OCI-LY3 (cell line): Measurements from ENCODE around the gene UPF1.

Source experiments
- H2AFZ ChIP-seq: fragments of 200-600, 300-600 bp; shearing (Covaris generic); 2 replicates; pipeline ENCODE4 v1.6.0; 2014; ENCODE audit warnings: antibody characterized with exemption, low read depth, low read length
- H3K27ac ChIP-seq: fragments of 200-600, 300-600 bp; sonication (generic); 2 replicates; pipeline ENCODE4 v1.5.1; 2014; ENCODE audit warnings: mild to moderate bottlenecking, low read length, moderate library complexity, mixed read lengths
- H3K27me3 ChIP-seq: fragments of 200-600, 300-600 bp; sonication (generic); 2 replicates; pipeline ENCODE4 v1.6.1; 2014; ENCODE audit warnings: low read depth, low read length, mixed read lengths
- H3K36me3 ChIP-seq: fragments of 200-600, 300-600 bp; sonication (generic); replicated peaks from 2 replicates; pipeline ENCODE3; 2014; ENCODE audit warnings: low read depth, low read length, mixed read lengths
- H3K4me1 ChIP-seq: fragments of 300-600, 200-600 bp; sonication (generic); 2 replicates; pipeline ENCODE4 v1.6.1; 2014; ENCODE audit warnings: low read length, mixed read lengths
- H3K4me2 ChIP-seq: fragments of 200-600, 300-600 bp; sonication (generic); 2 replicates; pipeline ENCODE4 v1.6.1; 2014; ENCODE audit warnings: low read length, mixed read lengths
- H3K4me3 ChIP-seq: fragments of 300-600, 200-600 bp; sonication (generic); 2 replicates; pipeline ENCODE4 v1.5.1; 2014; ENCODE audit warnings: antibody characterized with exemption, mild to moderate bottlenecking, low read length, moderate library complexity
- H3K79me2 ChIP-seq: fragments of 300-600, 200-600 bp; shearing (Covaris generic); 2 replicates; pipeline ENCODE4 v1.6.1; 2014; ENCODE audit warnings: mild to moderate bottlenecking, low read length, mixed read lengths
- H3K9ac ChIP-seq: fragments of 300-600, 200-600 bp; shearing (Covaris generic); 2 replicates; pipeline ENCODE4 v1.6.0; 2014; ENCODE audit warnings: mild to moderate bottlenecking, low read length, moderate library complexity
- H3K9me3 ChIP-seq: fragments of 200-600, 300-600 bp; shearing (Covaris generic); 2 replicates; pipeline ENCODE4 v1.6.1; 2014; ENCODE audit warnings: low read length, mixed read lengths; ENCODE audit not compliant: insufficient read depth
- H4K20me1 ChIP-seq: fragments of 200-600, 300-600 bp; sonication (generic); 2 replicates; pipeline ENCODE4 v1.6.1; 2016; ENCODE audit warnings: low read length, mixed read lengths; ENCODE audit not compliant: insufficient read depth
- CTCF ChIP-seq: fragments of 200-600, 300-600 bp; sonication (generic); IDR thresholded peaks from 2 replicates; pipeline ENCODE4 v1.5.1; 2014; ENCODE audit warnings: antibody characterized with exemption, low read length, low read depth
- EZH2phosphoT487 ChIP-seq: fragments of 200-600 bp; shearing (Covaris generic); IDR thresholded peaks from 2 replicates; pipeline ENCODE4 v1.6.1; 2018; ENCODE audit warnings: antibody characterized with exemption, mixed run types, low read depth

UPF1 gene

GRCh38 chr19:18785179-18786124 is 46.3 kb upstream of the UPF1 start:
- Histone ChIP-seq H2AFZ (no peak overlapping the region), H3K9ac (no peak overlapping the region), H3K79me2 (no peaks in the 10 kb centered on the region), H3K27ac (no peak overlapping the region), H3K4me3 (no peak overlapping the region), H3K36me3 (no peaks in the 10 kb centered on the region), H3K4me1 (peaks cover 20% of the 10 kb centered on the region), H4K20me1 (no peaks in the 10 kb centered on the region), H3K9me3 (no peaks in the 10 kb centered on the region), H3K4me2 (no peak overlapping the region), H3K27me3 (peaks cover 7% of the 10 kb centered on the region)
- TF ChIP-seq CTCF (no peak), EZH2phosphoT487 (no peak)

GRCh38 chr19:18788529-18789421 is 43.0 kb upstream of the UPF1 start:
- no peak for TF ChIP-seq CTCF
- TF ChIP-seq EZH2phosphoT487 = no peak
- no peaks in the 10 kb centered on the region for H3K9me3 ChIP-seq
- H3K4me3 ChIP-seq = peak overlapping the region; percentile 75
- no peak overlapping the region for H2AFZ ChIP-seq
- no peak overlapping the region for H3K27ac ChIP-seq
- peaks cover 34% of the 10 kb centered on the region for H3K27me3 ChIP-seq
- H3K36me3 ChIP-seq = no peaks in the 10 kb centered on the region
- peaks cover 31% of the 10 kb centered on the region for H3K4me1 ChIP-seq
- H4K20me1 ChIP-seq = no peaks in the 10 kb centered on the region
- no peaks in the 10 kb centered on the region for H3K79me2 ChIP-seq
- no peak overlapping the region for H3K9ac ChIP-seq
- H3K4me2 ChIP-seq = peak overlapping the region; percentile 88

GRCh38 chr19:18789422-18789869 is 42.3 kb upstream of the UPF1 start:
- peak overlapping the region; percentile 75 for H3K4me3 ChIP-seq
- peak overlapping the region; percentile 88 for H3K4me2 ChIP-seq
- no peaks in the 10 kb centered on the region for H4K20me1 ChIP-seq

More at GRCh38 chr19:18789422-18789869, 42.3 kb upstream of the UPF1 start:
- H3K4me1 ChIP-seq = peaks cover 31% of the 10 kb centered on the region
- H3K27me3 ChIP-seq = peaks cover 37% of the 10 kb centered on the region
- H3K9me3 ChIP-seq = no peaks in the 10 kb centered on the region
- H3K79me2 ChIP-seq = no peaks in the 10 kb centered on the region
- no peak overlapping the region for H3K27ac ChIP-seq
- H3K36me3 ChIP-seq = no peaks in the 10 kb centered on the region
- TF ChIP-seq EZH2phosphoT487 (no peak), CTCF (no peak)
- H3K9ac ChIP-seq = peak overlapping the region; percentile 32; the same call in 1 of the 2 replicates
- H2AFZ ChIP-seq = no peak overlapping the region
